Spleen (tissue), 11 donors: ENCODE measurements around the gene CST9L. TPM values are rescaled to one million over a fixed set of nuclear protein-coding genes. Genes with fewer than 3 reads are reported as not detected.

ENCODE experiments used
- DNase-seq: peaks from one replicate; pipeline ENCODE4 v3.0.0-alpha.2; 2020
- H3K27ac ChIP-seq, 8 donors: fragments of 200-600 bp; sonication (generic) in 7 of 8; 1 replicate in 4 of 8; 2 replicates in 4 of 8; pipeline versions ENCODE4 v1.5.0 to v1.8.0; 2016 to 2021; ENCODE audit warnings: inconsistent platforms in 4 of 8, mild to moderate bottlenecking in 4 of 8, moderate library complexity in 1 of 8
- H3K27me3 ChIP-seq, 7 donors: fragments of 200-600 bp; sonication (generic) in 6 of 7; replicated peaks in 1 of 7; 1 replicate in 4 of 7; 2 replicates in 3 of 7; pipeline versions ENCODE4 v1.5.0 to v1.8.0; 2016 to 2021; ENCODE audit warnings: inconsistent platforms in 3 of 7, mild to moderate bottlenecking in 1 of 7
- H3K36me3 ChIP-seq, 6 donors: fragments of 200-600 bp; sonication (generic) in 5 of 6; 1 replicate in 4 of 6; 2 replicates in 2 of 6; pipeline versions ENCODE4 v1.5.0 to v1.8.0; 2016 to 2021; ENCODE audit warnings: inconsistent platforms in 2 of 6
- H3K4me1 ChIP-seq, 6 donors: fragments of 200-600 bp; sonication (generic) in 5 of 6; 1 replicate in 3 of 6; 2 replicates in 3 of 6; pipeline versions ENCODE4 v1.5.0 to v1.8.0; 2016 to 2021; ENCODE audit warnings: inconsistent platforms in 3 of 6
- H3K4me3 ChIP-seq, 8 donors: fragments of 200-600 bp; sonication (generic) in 7 of 8; 1 replicate in 4 of 8; 2 replicates in 4 of 8; pipeline versions ENCODE4 v1.5.0 to v1.8.0; 2016 to 2021; ENCODE audit warnings: inconsistent platforms in 4 of 8, mild to moderate bottlenecking in 4 of 8, moderate library complexity in 2 of 8
- H3K9me3 ChIP-seq, 8 donors: fragments of 200-600 bp; sonication (generic) in 7 of 8; 1 replicate in 4 of 8; 2 replicates in 4 of 8; pipeline versions ENCODE4 v1.5.0 to v1.8.0; 2016 to 2021; ENCODE audit warnings: inconsistent platforms in 4 of 8
- POLR2A ChIP-seq, 3 donors: fragments of 450-650 bp; IDR thresholded peaks; one replicate each; pipeline ENCODE4 v1.5.1; 2017; ENCODE audit warnings: antibody characterized with exemption in 3 of 3, mild to moderate bottlenecking in 1 of 3
- POLR2AphosphoS5 ChIP-seq, 3 donors: sonication (generic); formaldehyde crosslinking; IDR thresholded peaks; one replicate each; pipeline ENCODE4 v1.5.1; 2017; ENCODE audit warnings: antibody characterized with exemption in 3 of 3
- WGBS, 5 donors: extraction: QIAGEN DNeasy Blood & Tissue Kit in 3 of 5; methylation state at CpG; one replicate each; pipeline versions ENCODE4 v1.1.5 to v1.1.7; 2013 to 2018; 5-methylcytosine and 5-hydroxymethylcytosine counted together
- intact Hi-C: fragments of 100-400 bp; cut with DNase I; formaldehyde crosslinking; loops from one replicate; pipeline ENCODE4 v1.15.0; 2023; ENCODE audit warnings: low total_unique reads
- polyA plus RNA-seq, 3 donors: library from polyadenylated mRNA; stranded (reverse); fragments of 200-250 nt; gene quantifications; one replicate each; pipeline ENCODE4 v1.2.1, GENCODE V29; 2013
- total RNA-seq, 7 donors: library from RNA; depleted of rRNA in 3 of 7; stranded (reverse); fragments of >200 nt in 3 of 7; fragmentation: NEBNext Ultra II Directional in 4 of 7; extraction: Animal tissue kit (Norgen Biotek cat#: 25700) in 4 of 7; gene quantifications; one replicate each; pipeline versions ENCODE4 v1.1.0 to v1.2.1, GENCODE V29; 2016 to 2021
- TF ChIP-seq, protein P1 (sequence below), 11 experiments: fragments of 200-600 bp in 7 of 11; fragments of 450-650 bp in 4 of 11; sonication (generic) in 4 of 11; IDR thresholded peaks in 8 of 11; conservative IDR thresholded peaks in 3 of 11; 1 replicate in 7 of 11; 2 replicates in 4 of 11; pipeline versions ENCODE4 v1.4.0 to v1.8.0; 2016 to 2021; ENCODE audit warnings: antibody characterized with exemption in 11 of 11, inconsistent platforms in 4 of 11, mild to moderate bottlenecking in 1 of 11
- donor health status: healthy with polysubstance abuse.
- donor health status: DM: no; HTN: no; CAD: no; lungs with moderate emphysema.
- donor health status: DM: no; HTN: no; CAD: no.
- donor health status: Bipolar disorder and iron deficiency.
- donor health status: healthy.
- donor health status: DM: no; HTN: no; CAD: no.
- donor health status: DM: yes; HTN: yes; CAD: no.

CST9L gene
- total and polyA plus RNA-seq, 10 donors: not detected

DNA sequence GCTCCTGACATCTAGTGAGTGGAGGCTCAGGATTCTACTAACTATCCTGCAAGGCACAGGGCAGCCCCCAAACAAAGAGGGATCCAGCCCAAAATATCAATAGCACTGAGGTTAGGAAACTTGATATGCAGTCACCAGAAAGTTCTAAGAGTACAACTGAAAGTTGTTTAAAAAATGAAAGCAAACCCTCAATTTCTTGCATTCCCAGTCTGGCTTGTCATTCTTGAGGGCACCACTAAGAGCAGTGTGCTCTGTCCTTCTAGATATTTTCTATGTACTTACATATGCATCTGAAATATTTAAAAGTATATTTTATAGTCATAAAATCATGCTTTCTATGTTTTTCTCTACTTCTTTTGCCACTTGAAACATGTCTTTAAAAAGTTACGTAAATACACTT is 41.4 kb downstream of the CST9L start:
- DNase-seq: no peak
- no peak for TF ChIP-seq POLR2AphosphoS5 (IDR thresholded peaks at IDR 0.05)
- 94 to 97% (median 95%) methylated on average over 1 of the region's 1 CpG for WGBS, 5 donors
- H3K27me3 ChIP-seq: no peaks in the 10 kb centered on the region
- H3K4me3 ChIP-seq: no peak overlapping the region
- H3K36me3 ChIP-seq: no peaks in the 10 kb centered on the region
- intact Hi-C loops: no loop called here
- peaks cover 0 to 27% (median 16%) of the 10 kb centered on the region in 8 donors for H3K9me3 ChIP-seq
- no peak overlapping the region for H3K27ac ChIP-seq
- H3K4me1 ChIP-seq: no peaks in the 10 kb centered on the region

DNA sequence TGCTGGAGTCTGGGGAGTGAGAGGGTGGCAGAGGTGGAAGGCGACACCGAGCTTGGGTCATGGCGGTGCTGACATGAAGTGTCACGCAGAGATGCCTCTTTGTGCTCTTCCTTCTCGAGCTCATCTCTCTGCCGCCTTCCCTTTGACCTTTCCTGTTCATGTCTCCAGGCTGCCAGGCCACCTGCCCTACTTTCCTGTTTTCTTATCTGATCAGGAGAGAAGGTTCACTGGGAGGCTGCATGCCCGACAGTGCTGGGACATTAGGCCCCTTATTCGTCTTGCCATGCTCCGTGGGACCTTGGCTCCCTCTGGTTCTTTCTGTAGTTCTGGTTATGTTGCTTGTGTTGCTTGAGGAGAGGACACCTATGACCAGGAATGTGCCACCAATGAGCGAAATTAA is 44.1 kb downstream of the CST9L start:
- H3K27ac ChIP-seq: no peak overlapping the region
- no peak for DNase-seq
- 79 to 89% (median 87%) methylated on average over 10 of the region's 10 CpGs for WGBS, 5 donors
- TF ChIP-seq, protein P1, sequence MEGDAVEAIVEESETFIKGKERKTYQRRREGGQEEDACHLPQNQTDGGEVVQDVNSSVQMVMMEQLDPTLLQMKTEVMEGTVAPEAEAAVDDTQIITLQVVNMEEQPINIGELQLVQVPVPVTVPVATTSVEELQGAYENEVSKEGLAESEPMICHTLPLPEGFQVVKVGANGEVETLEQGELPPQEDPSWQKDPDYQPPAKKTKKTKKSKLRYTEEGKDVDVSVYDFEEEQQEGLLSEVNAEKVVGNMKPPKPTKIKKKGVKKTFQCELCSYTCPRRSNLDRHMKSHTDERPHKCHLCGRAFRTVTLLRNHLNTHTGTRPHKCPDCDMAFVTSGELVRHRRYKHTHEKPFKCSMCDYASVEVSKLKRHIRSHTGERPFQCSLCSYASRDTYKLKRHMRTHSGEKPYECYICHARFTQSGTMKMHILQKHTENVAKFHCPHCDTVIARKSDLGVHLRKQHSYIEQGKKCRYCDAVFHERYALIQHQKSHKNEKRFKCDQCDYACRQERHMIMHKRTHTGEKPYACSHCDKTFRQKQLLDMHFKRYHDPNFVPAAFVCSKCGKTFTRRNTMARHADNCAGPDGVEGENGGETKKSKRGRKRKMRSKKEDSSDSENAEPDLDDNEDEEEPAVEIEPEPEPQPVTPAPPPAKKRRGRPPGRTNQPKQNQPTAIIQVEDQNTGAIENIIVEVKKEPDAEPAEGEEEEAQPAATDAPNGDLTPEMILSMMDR (IDR thresholded peaks at IDR 0.05 in 8 of 11, conservative IDR thresholded peaks at IDR 0.05 in 3 of 11): no peak
- TF ChIP-seq POLR2A (IDR thresholded peaks at IDR 0.05) (no peak), POLR2AphosphoS5 (IDR thresholded peaks at IDR 0.05) (no peak)
- H3K9me3 ChIP-seq: peaks cover 0 to 20% (median 12%) of the 10 kb centered on the region in 8 donors
- no peak overlapping the region for H3K4me3 ChIP-seq
- no peaks in the 10 kb centered on the region for H3K27me3 ChIP-seq
- no peaks in the 10 kb centered on the region for H3K36me3 ChIP-seq
- intact Hi-C loops: no loop called here
- no peaks in the 10 kb centered on the region for H3K4me1 ChIP-seq

GRCh38 chr20:23520185-23520584 is 48.1 kb downstream of the CST9L start:
- no peaks in the 10 kb centered on the region for H3K9me3 ChIP-seq
- H3K4me3 ChIP-seq: no peak overlapping the region
- TF ChIP-seq POLR2A (IDR thresholded peaks at IDR 0.05) (no peak), POLR2AphosphoS5 (IDR thresholded peaks at IDR 0.05) (no peak)
- TF ChIP-seq, protein P1 (IDR thresholded peaks at IDR 0.05 in 8 of 11, conservative IDR thresholded peaks at IDR 0.05 in 3 of 11): no peak
- intact Hi-C loops: no loop called here
- H3K27ac ChIP-seq: no peak overlapping the region
- H3K4me1 ChIP-seq: no peaks in the 10 kb centered on the region
- DNase-seq: no peak
- H3K36me3 ChIP-seq: no peaks in the 10 kb centered on the region
- H3K27me3 ChIP-seq: no peaks in the 10 kb centered on the region
- 58 to 71% (median 66%) methylated on average over 2 of the region's 2 CpGs for WGBS, 5 donors

- Histone ChIP-seq H3K4me1 (no peaks in the 10 kb centered on the region), H3K27me3 (no peaks in the 10 kb centered on the region), H3K4me3 (no peak overlapping the region), H3K9me3 (no peaks in the 10 kb centered on the region), H3K27ac (no peak overlapping the region), H3K36me3 (no peaks in the 10 kb centered on the region)
- WGBS, 5 donors: 79 to 85% (median 83%) methylated on average over 6 of the region's 6 CpGs
- DNase-seq: no peak
- intact Hi-C loops: no loop called here
- TF ChIP-seq POLR2AphosphoS5 (IDR thresholded peaks at IDR 0.05) (no peak), POLR2A (IDR thresholded peaks at IDR 0.05) (no peak)
- TF ChIP-seq, protein P1 (IDR thresholded peaks at IDR 0.05 in 8 of 11, conservative IDR thresholded peaks at IDR 0.05 in 3 of 11): no peak
These were observed 48.7 kb downstream of the CST9L start for GRCh38 chr20:23519556-23519955.

- H3K4me1 ChIP-seq: no peaks in the 10 kb centered on the region
- no peaks in the 10 kb centered on the region for H3K9me3 ChIP-seq
- H3K4me3 ChIP-seq: no peak overlapping the region
- TF ChIP-seq POLR2A (IDR thresholded peaks at IDR 0.05): no peak
- TF ChIP-seq POLR2AphosphoS5 (IDR thresholded peaks at IDR 0.05): no peak
- TF ChIP-seq, protein P1 (IDR thresholded peaks at IDR 0.05 in 8 of 11, conservative IDR thresholded peaks at IDR 0.05 in 3 of 11): no peak
- 74 to 86% (median 77%) methylated on average over 4 of the region's 4 CpGs for WGBS, 5 donors
- no peak overlapping the region for H3K27ac ChIP-seq
- DNase-seq: no peak
- intact Hi-C loops: no loop called here
- H3K36me3 ChIP-seq: no peaks in the 10 kb centered on the region
- no peaks in the 10 kb centered on the region for H3K27me3 ChIP-seq
These were observed 50.6 kb downstream of the CST9L start for GRCh38 chr20:23517719-23518118.
